HG03175 (cell line): Measurements from ENCODE around the gene LRRC61.

Source experiments
- ATAC-seq: cut with Tn5 transposase; IDR thresholded peaks from one replicate; pipeline ENCODE4 v1.9.1; 2021; ENCODE audit warnings: mild to moderate bottlenecking, moderate library complexity; ENCODE audit not compliant: unreplicated experiment

LRRC61 gene

GRCh38 chr7:150368884-150369747, 46.0 kb downstream of the LRRC61 start:
- peak; percentile 51 for ATAC-seq

- ATAC-seq: no peak
These were observed 46.8 kb downstream of the LRRC61 start for GRCh38 chr7:150369748-150370501.

DNA sequence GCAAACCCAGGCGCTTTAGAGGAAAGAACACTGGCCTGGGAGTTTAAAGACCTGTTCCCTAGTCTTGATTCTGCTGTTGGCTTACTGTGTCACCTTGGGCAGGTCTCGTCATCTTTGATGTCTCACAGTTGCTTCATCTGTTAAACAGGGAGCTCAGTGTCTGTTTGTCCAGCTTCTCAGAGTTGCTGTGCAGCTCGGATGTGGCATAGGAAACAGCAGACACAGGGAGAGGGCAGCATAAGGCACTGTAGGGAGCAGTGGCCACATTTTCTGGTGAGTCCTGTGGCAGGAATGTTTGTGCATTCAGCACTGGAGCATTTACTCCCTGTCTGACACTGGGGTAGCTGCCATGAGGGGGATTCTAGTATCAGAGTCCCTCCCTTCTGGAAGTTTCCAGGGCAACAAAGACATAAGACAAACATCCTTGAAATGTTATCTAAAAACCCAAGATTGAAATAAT, 47.5 kb downstream of the LRRC61 start:
- ATAC-seq: no peak

GRCh38 chr7:150371131-150371995, 48.2 kb downstream of the LRRC61 start:
- ATAC-seq: no peak

GRCh38 chr7:150371996-150372270, 48.8 kb downstream of the LRRC61 start:
- ATAC-seq: no peak

GRCh38 chr7:150372271-150373048, 49.3 kb downstream of the LRRC61 start:
- no peak for ATAC-seq

DNA sequence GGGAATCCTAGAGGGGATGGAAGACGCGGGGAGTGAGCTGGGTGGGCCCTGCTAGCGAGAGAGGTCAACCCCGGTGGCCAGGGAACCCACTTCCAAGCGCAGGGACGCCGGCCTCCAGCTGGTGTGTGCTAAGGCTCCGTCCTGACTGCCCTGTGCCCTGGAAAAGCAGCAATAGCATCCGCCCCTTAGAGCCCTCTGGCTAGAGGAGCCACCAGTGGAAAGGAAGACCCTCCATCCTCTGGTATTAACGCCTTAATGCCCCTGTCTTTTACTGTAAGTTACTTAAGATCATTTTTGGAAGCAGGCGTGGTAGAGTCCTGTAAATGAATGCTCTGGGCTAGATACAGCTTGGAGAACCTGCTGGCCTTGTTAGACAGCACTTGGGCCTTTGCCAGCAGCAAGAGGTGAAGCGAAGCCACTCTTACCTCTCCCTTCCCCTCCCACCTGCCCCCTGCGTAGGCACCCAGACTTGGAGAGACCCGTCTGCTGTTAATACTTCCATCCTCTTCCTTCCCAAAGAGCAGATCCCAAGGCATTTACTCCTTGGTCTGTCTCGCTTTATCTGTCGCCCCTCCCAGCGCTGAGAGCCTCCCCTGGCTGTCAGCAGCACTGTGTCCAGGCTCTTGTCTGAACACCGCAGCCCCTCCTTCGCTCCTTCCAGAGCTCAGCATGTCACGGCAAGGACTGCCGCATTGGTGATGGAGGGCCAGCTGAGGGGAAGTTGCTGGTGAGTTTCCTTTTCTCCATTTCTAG, 50.1 kb downstream of the LRRC61 start:
- no peak for ATAC-seq

- no peak for ATAC-seq
These were observed 50.9 kb downstream of the LRRC61 start for GRCh38 chr7:150374026-150374425.

DNA sequence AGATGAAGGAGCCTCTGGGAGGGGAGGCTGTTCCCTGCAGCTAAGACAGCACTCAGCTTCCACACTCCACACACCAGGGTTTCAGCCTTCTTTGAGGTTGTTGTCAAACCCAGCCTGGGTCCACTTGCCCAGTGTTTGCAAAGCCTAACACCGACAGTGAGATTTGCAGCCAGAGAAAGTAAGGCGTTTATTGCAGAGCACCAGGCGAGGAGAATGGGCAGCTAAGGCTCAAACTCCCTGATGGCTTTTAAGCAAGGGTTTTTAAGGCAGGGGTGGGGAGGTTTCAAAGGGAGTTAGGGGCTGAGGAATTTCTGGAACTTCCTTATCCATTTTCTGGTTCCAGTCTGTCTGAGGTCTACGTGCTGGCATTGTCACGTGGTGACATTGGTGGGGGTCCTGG, 51.3 kb downstream of the LRRC61 start:
- ATAC-seq: no peak

GRCh38 chr7:150375662-150376521, 52.7 kb downstream of the LRRC61 start:
- no peak for ATAC-seq

GRCh38 chr7:150376560-150376959, 53.4 kb downstream of the LRRC61 start:
- no peak for ATAC-seq

DNA sequence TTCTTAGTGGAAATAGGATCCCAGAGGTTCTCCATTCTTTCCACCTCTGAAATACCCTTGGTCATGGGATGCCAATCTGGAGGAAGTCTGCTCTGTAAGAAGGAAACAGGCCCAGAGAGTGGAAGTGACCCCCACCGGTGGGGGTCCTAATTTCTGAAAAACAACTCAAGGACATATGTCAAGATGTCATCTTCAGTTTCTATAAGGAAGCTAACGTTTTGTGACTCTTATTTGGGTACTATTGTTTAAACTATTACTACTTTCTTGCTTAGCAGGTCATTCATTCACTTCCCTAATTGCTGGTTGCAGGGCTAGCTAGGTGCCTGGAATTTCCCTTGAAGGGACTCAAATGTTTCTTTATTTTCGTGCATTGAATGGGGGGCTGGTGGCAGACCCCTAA, 54.0 kb downstream of the LRRC61 start:
- ATAC-seq: no peak

GRCh38 chr7:150377635-150378034, 54.5 kb downstream of the LRRC61 start:
- ATAC-seq: no peak

DNA sequence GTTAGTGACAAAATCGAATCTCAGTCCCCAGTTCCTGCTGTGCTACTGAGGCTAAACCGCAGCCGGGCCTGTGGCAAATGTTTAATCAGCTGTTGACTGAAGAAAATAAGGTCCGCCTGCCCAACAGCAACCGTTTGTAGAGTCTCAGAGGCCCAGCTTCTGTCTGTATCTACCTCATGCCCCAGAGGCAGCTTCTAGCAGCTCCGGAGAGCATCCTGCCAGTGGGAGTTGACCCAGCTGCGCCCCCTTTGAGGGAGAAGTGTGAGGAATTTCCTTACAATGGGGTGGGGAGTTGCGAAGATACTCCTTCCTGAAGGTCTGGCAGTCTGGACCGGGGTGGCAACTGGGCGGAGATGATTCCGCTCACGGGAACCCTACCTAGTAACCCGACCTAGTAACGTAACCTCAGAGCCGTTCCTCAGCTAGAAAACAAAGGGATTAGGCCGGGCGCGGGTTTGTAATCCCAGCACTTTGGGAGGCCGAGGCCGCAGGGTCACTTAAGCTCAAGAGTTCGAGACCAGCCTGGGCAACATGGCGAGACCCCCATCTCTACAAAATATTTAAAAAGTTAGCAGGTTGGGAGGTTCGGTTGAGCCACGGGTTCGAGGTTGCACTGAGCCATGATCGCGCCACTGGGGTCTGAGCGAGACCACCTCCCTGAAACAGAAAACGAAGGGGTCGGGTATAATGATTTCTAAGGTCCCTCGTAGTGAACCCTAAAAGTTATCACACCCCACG, 55.1 kb downstream of the LRRC61 start:
- peak; percentile 20 for ATAC-seq

DNA sequence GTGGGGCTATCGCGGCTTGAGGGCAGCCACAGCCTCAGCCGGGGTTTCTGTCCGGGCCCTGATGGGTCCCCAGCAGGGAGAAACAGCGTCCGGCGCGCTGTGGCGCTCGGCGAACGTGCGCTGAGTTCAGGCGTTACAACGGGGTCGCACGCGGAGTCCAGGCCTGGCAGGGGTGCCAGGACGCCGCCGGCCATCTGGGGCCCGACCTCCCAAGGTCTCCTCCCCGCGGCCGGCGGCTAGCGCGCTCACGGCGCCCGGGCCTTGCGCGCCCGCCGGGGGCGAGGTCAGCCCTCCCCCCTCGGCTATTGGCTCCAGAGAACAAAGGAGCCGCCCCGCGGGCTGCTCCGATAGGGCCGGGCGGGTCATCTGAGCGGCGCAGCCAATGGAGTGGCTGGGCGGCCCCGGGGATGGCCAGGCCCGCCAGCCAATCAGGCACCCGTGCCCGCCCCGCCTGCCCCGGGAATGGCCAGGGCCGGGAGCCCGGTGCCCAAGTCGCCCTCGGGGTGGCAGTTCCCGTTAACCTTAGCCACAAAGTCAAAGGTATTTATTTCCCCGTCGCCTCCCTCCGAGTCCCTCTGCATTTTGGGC, 55.8 kb downstream of the LRRC61 start, which contains the start of gene ZNF775:
ZNF775 (plus strand) TSS at position 478 of the 588 bp plus-strand sequence. CDS start 9,141 bp downstream, outside the sequence.
- peak; percentile 80 for ATAC-seq

DNA sequence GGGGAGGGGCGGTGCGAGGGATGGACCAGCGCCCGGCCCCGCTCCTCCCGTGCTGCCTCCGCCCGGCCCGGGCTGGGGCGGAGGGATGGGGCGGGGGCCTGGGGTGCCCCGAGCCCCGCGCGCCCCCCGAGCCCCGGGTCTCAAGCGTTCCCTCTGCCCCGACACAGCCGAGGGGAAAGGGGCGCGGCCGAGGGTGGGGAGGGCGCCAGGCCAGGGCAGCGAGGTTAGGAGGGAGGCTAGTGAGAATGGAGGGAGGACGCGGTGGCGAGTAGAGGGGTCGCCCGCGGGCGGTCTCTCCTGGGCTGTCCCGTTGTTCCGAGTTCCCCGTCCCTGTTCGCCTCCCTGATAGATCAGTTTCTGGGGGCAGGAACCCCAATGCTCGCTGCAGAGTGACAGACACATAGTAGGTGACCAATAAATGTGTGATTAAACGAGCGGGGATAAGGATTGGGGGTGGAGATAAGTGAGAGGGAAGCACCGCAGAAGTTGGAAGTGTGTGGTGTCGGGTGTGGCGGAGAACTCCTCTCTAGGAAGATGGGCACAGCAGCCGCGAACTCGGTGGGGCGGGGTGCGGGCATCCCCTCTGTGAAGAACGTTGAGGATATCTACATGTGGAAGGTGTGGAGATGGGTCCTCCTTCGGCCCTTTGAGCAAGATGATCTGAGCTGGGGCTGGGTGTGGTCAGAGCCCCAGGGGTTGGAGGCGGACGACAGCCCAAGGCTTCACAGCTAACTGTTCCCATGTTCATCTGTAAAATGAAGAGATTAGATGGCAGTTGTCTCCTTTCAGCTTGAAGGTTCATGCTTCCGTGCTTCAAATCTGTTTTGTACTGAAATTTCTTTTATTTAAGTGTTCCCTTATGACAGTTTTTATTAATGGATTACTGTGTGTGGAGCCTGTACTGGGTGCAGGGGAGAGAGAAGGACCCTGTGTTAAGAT, 56.6 kb downstream of the LRRC61 start:
- peak; percentile 26 for ATAC-seq

DNA sequence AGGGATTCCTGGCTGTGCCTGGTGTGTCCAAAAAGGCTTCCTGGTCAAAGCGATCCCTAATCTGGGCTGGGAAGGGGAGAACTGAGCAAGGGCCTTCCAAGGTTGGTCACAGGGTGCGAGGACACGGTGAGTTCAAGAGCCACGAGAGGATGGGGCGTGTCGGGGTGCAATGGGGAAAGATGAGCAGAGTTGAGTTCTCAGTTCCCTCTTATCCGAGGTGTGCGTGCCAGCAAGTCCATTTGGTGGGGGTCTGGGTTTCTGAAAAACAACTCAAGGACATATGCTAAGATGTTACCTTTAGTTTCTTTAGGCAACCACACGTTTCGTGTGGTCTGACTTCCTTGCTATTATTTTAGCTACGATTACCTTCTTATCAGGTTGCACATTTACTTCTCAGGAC, 57.3 kb downstream of the LRRC61 start:
- ATAC-seq: peak; percentile 12
